Upper lobe of left lung (tissue), 6 donors: ENCODE data around the gene EMX2. TPM values are rescaled to one million over a fixed set of nuclear protein-coding genes. Genes with fewer than 3 reads are reported as not detected.

ENCODE experiments used
- ATAC-seq, 2 donors: fragments of 200-7000 bp; cut with Tn5 transposase; one replicate each; pipeline ENCODE4 v1.9.1; 2022; ENCODE audit warnings: mild to moderate bottlenecking in 2 of 2, moderate library complexity in 2 of 2; ENCODE audit not compliant: low FRiP score in 2 of 2
- DNase-seq, 2 donors: peaks; one replicate each; pipeline ENCODE4 v3.0.0-alpha.2; 2019 to 2020
- H3K27ac ChIP-seq, 4 donors: fragments of 200-600 bp; sonication (generic); one replicate each; pipeline ENCODE4 v1.5.1; 2016 to 2019
- H3K27me3 ChIP-seq, 4 donors: fragments of 200-600 bp; sonication (generic); one replicate each; pipeline ENCODE4 v1.5.1; 2017 to 2019
- H3K36me3 ChIP-seq, 4 donors: fragments of 200-600 bp; sonication (generic); one replicate each; pipeline ENCODE4 v1.5.1; 2016 to 2019
- H3K4me1 ChIP-seq, 4 donors: fragments of 200-600 bp; sonication (generic); one replicate each; pipeline ENCODE4 v1.5.1; 2018 to 2019
- H3K4me3 ChIP-seq, 4 donors: fragments of 200-600 bp; sonication (generic); one replicate each; pipeline ENCODE4 v1.5.1; 2017 to 2019; ENCODE audit warnings: mild to moderate bottlenecking in 2 of 4, moderate library complexity in 1 of 4
- H3K9me3 ChIP-seq, 4 donors: fragments of 200-600 bp; sonication (generic); one replicate each; pipeline ENCODE4 v1.5.1; 2018 to 2019
- CTCF ChIP-seq, 6 experiments: fragments of 450-650 bp in 4 of 6; fragments of 200-600 bp in 2 of 6; sonication (generic) in 2 of 6; IDR thresholded peaks; one replicate each; pipeline ENCODE4 v1.5.1; 2016 to 2019; ENCODE audit warnings: antibody characterized with exemption in 6 of 6
- EP300 ChIP-seq, 4 donors: sonication (generic); formaldehyde crosslinking; IDR thresholded peaks; one replicate each; pipeline ENCODE4 v1.5.1; 2017; ENCODE audit warnings: antibody characterized with exemption in 4 of 4, control low read depth in 2 of 4
- POLR2A ChIP-seq, 4 donors: fragments of 450-650 bp; IDR thresholded peaks; one replicate each; pipeline ENCODE4 v1.5.1; 2016 to 2017; ENCODE audit warnings: antibody characterized with exemption in 4 of 4, mild to moderate bottlenecking in 2 of 4
- POLR2AphosphoS5 ChIP-seq, 2 donors: sonication (generic); formaldehyde crosslinking; IDR thresholded peaks; one replicate each; pipeline ENCODE4 v1.5.1; 2017; ENCODE audit warnings: antibody characterized with exemption in 2 of 2
- WGBS, 2 donors: methylation state at CpG; one replicate each; pipeline ENCODE4 v1.1.5; 2017 to 2018; 5-methylcytosine and 5-hydroxymethylcytosine counted together
- total RNA-seq, 6 donors: library from RNA; depleted of rRNA in 4 of 6; stranded (reverse); fragments of >200 nt in 4 of 6; gene quantifications; one replicate each; pipeline versions ENCODE4 v1.1.0 to v1.2.1, GENCODE V29; 2016 to 2021
- donor health status: DM: no; HTN: no; CAD: no; lungs with moderate emphysema.
- donor health status: DM: no; HTN: yes; CAD: no; lungs with severe emphysema.

The EMX2 gene
- total RNA-seq, 6 donors from 2014 or later: 0.09 TPM; not detected in 5

GRCh38 chr10:117514971-117515370 is 27.6 kb upstream of the EMX2 start:
- Histone ChIP-seq H3K27me3 (no peaks in the 10 kb centered on the region), H3K9me3 (no peaks in the 10 kb centered on the region), H3K36me3 (no peaks in the 10 kb centered on the region), H3K4me1 (no peaks in the 10 kb centered on the region), H3K4me3 (no peak overlapping the region), H3K27ac (no peak overlapping the region)
- ATAC-seq (no peak), DNase-seq (no peak)
- TF ChIP-seq POLR2AphosphoS5 (IDR thresholded peaks at IDR 0.05): no peak
- TF ChIP-seq POLR2A (IDR thresholded peaks at IDR 0.05): no peak
- TF ChIP-seq EP300 (IDR thresholded peaks at IDR 0.05): no peak
- no peak for TF ChIP-seq CTCF (IDR thresholded peaks at IDR 0.05)
- whole genome bisulfite sequencing, 2 donors: 54 to 65% methylated on average over 5 of the region's 5 CpGs

DNA sequence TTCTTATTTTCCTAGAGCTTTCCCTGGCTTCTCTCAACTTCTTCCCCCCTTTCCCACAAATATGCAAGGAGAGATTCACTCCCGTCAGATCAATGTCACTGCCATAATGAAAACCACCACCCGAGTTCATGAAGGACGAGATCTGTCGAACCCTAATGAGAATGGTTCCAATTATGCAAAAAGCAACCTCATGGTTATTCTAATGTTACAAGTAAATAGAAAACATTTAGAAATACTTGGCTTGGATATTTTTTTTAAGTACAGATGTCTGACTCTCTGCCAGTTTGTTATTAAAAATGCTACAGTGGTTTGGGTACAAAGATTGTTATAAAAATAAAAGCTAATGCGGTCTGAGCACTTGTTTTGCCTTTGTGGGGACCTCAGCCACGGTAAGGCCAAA is 25.9 kb upstream of the EMX2 start:
- H3K27ac ChIP-seq: no peak overlapping the region
- H3K4me3 ChIP-seq: no peak overlapping the region
- DNase-seq: no peak
- 81 to 88% methylated on average over 6 of the region's 6 CpGs for WGBS, 2 donors
- no peaks in the 10 kb centered on the region for H3K36me3 ChIP-seq
- TF ChIP-seq POLR2A (IDR thresholded peaks at IDR 0.05): no peak
- no peak for TF ChIP-seq EP300 (IDR thresholded peaks at IDR 0.05)
- no peak for TF ChIP-seq POLR2AphosphoS5 (IDR thresholded peaks at IDR 0.05)
- TF ChIP-seq CTCF (IDR thresholded peaks at IDR 0.05): no peak
- no peaks in the 10 kb centered on the region for H3K27me3 ChIP-seq
- ATAC-seq: no peak
- H3K9me3 ChIP-seq: no peaks in the 10 kb centered on the region
- H3K4me1 ChIP-seq: no peaks in the 10 kb centered on the region

DNA sequence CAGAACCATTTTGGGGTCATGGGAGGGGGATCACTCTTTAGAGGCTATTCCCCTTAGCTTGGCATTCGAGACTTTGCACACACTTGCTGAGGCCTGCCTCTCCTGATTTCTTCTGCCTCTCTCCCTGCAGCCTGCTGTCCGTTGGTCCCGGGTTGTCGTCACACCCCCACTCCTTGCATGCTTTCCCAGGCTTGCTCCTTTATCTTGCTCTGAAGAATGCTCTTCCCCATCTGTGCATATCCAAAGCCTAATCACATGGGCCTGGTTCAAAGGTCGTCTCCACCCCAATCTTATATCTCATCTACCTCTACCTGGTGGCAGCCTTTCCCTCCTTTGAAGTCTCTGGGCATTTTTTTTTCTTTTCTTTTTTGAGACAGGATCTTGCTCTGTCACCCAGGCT is 24.3 kb upstream of the EMX2 start:
- Histone ChIP-seq H3K4me3 (no peak overlapping the region), H3K27me3 (no peaks in the 10 kb centered on the region), H3K9me3 (no peaks in the 10 kb centered on the region), H3K4me1 (no peaks in the 10 kb centered on the region), H3K36me3 (no peaks in the 10 kb centered on the region), H3K27ac (no peak overlapping the region)
- DNase-seq (no peak), ATAC-seq (no peak)
- TF ChIP-seq POLR2A (IDR thresholded peaks at IDR 0.05): no peak
- no peak for TF ChIP-seq POLR2AphosphoS5 (IDR thresholded peaks at IDR 0.05)
- no peak for TF ChIP-seq EP300 (IDR thresholded peaks at IDR 0.05)
- TF ChIP-seq CTCF (IDR thresholded peaks at IDR 0.05): no peak
- 43 to 67% methylated on average over 5 of the region's 5 CpGs for WGBS, 2 donors

- H3K27me3 ChIP-seq: no peaks in the 10 kb centered on the region
- 73 to 79% methylated on average over 8 of the region's 8 CpGs for WGBS, 2 donors
- DNase-seq (no peak), ATAC-seq (no peak)
- no peaks in the 10 kb centered on the region for H3K36me3 ChIP-seq
- TF ChIP-seq EP300 (IDR thresholded peaks at IDR 0.05) (no peak), CTCF (IDR thresholded peaks at IDR 0.05) (no peak), POLR2AphosphoS5 (IDR thresholded peaks at IDR 0.05) (no peak), POLR2A (IDR thresholded peaks at IDR 0.05) (no peak)
- no peaks in the 10 kb centered on the region for H3K9me3 ChIP-seq
- H3K27ac ChIP-seq: no peak overlapping the region
- H3K4me3 ChIP-seq: no peak overlapping the region
- H3K4me1 ChIP-seq: no peaks in the 10 kb centered on the region
These were observed 23.3 kb upstream of the EMX2 start for GRCh38 chr10:117519286-117519685.

- 41 to 45% methylated on average over 3 of the region's 3 CpGs for WGBS, 2 donors
- Histone ChIP-seq H3K9me3 (no peaks in the 10 kb centered on the region), H3K4me3 (no peak overlapping the region), H3K27ac (no peak overlapping the region), H3K4me1 (no peaks in the 10 kb centered on the region), H3K36me3 (no peaks in the 10 kb centered on the region), H3K27me3 (no peaks in the 10 kb centered on the region)
- DNase-seq (no peak), ATAC-seq (no peak)
- TF ChIP-seq EP300 (IDR thresholded peaks at IDR 0.05) (no peak), CTCF (IDR thresholded peaks at IDR 0.05) (no peak), POLR2AphosphoS5 (IDR thresholded peaks at IDR 0.05) (no peak), POLR2A (IDR thresholded peaks at IDR 0.05) (no peak)
These were observed 22.7 kb upstream of the EMX2 start for GRCh38 chr10:117519879-117520278.
